Jurkat, Clone E6-1 (cell line): ENCODE results near the gene KRTAP10-6.
A peak's percentile ranks its signal among the peaks of the same experiment; 100 is the strongest.
"Not testable (repeated sequence)": the region's sequence is repeated elsewhere in the genome, so short reads cannot be mapped to it uniquely, and the experiment has no call there.

Experiments used
- DNase-seq: peaks from one replicate; pipeline ENCODE4 v3.0.0-alpha.2; 2011; ENCODE audit warnings: low read depth, low spot score
- H3K4me3 ChIP-seq: 2 replicates; pipeline ENCODE4 v1.5.1; 2011; ENCODE audit warnings: mild to moderate bottlenecking, low read length, control low read depth, moderate library complexity

The KRTAP10-6 gene

DNA sequence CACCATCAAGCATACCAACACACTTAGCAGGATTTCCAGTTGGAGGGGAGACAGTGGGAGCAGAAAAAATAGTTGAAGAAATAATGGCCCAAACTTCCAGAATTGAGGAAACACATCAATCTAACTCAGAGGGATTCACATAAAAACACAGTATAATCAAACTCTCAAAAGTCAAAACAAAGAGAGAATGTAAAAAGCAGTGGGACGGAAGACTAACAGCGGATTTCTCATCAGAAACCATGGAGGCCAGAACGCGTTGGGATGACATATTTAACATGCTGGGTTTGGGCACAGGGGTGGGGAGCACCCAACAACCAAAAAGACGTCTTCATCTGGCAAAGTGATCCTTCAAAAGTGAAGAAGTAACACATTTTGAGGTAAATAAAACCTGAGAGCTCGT, 27.6 kb upstream of the KRTAP10-6 start:
- no peak overlapping the region for H3K4me3 ChIP-seq
- no peak for DNase-seq

DNA sequence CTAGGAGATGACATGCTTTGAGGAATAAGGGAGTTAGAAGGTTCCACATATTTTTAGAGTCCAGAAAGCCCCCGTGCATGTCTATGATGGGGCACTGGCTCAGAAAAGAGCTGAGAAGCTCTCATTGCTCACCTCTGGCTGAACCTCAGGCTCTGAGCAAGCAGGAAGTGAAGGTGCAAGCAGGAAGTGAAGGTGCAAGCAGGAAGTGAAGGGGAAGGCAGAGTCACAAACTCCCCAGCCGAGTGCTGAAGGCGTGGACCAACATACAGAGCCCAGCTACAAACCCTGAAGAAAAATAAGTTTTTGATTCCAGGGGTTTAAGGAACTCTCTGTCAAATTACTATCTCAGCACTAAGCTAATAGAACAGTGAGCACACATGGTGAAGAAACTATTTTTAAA, 26.6 kb upstream of the KRTAP10-6 start:
- DNase-seq, result peak; percentile 25
- no peak overlapping the region for H3K4me3 ChIP-seq

DNA sequence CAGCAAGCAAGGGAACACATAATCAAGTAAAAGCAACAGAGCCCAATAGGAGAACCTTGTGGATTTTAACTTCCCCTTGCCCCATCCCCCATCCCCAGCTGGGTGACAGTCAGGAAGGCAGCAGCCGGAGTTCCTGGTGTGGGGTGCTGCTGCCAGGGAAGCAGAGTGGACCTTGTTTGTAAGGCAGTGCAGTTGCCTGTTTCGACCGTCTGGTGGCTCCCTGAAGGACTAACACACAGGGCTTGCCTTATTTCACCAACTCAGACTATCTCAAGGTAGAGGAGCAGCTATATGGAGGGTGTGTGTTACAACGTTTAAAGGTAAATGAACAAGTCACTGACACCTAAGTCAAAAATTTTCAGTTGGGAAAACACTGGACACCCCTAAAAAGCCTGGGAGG, 26.2 kb upstream of the KRTAP10-6 start:
- H3K4me3 ChIP-seq, result no peak overlapping the region
- no peak for DNase-seq

DNA sequence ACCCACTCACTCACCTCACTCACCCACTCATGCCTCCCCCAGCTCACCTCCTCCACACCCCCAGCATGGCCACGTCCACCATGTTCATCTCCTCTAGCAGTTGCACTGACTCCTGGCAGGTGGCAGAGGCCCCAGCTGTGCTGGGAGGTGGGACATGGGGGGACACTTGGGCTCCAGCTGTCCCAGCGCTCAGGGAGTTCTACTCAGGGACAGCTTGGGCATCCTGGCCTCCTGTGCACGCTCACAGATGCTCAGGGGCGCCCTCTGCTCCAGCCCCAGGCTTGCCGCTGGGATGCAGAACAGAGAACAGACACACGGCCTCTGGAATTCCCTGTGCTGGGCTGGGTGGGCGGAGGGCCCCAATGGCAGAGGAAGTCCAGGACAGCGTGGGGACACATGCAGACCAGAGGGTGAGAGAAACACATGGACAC, 24.8 kb upstream of the KRTAP10-6 start:
- no peak overlapping the region for H3K4me3 ChIP-seq
- no peak for DNase-seq

DNA sequence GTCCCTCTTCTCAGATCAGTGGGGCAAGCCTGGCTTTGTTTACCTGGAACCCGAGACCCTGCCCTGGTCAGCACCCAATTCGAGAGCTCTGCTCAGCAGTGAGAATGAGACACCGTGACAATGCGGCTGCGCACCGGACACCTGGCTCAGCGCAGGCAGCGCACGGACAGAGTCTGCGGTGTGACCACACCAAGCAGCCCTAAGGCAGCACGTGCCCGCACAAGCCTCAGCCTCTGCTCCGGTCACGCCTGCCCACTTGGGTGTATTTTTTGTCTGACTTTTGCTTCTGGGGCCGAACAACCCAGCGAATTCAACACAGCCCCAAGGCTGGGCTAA, 24.3 kb upstream of the KRTAP10-6 start:
- no peak for DNase-seq
- no peak overlapping the region for H3K4me3 ChIP-seq

DNA sequence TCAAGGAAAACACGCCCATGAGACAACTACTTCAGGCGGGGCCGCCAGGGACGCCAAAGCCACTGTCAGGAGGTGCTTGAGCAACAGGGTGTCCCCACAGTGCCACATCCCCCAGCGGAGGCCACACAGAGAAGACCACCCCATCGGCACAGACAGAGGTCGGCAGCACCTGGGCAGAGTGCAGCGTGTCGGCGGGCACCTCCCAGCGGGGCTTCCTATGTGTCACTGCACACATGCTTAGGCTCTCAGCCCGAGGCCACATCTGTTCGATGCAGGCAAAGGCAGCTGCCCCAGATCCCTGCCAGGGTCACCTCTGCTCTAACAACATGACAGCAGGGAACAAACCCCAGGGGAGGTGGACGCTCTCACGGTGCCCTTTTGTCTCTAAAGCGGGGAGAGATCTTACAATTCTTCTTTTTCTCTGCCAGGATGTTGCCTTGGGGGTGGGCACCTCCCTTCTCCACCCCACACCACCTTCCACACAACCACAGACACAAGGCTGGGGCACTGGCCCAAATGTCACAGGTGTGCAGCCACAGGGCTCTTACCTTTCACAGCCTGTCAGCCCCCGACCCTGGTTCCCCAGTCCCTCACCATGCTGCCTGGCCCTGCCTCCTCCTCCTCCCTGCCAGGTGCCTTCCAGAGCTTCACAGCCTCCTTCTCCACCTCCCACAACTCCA, 23.7 kb upstream of the KRTAP10-6 start:
- no peak overlapping the region for H3K4me3 ChIP-seq
- DNase-seq, result no peak

DNA sequence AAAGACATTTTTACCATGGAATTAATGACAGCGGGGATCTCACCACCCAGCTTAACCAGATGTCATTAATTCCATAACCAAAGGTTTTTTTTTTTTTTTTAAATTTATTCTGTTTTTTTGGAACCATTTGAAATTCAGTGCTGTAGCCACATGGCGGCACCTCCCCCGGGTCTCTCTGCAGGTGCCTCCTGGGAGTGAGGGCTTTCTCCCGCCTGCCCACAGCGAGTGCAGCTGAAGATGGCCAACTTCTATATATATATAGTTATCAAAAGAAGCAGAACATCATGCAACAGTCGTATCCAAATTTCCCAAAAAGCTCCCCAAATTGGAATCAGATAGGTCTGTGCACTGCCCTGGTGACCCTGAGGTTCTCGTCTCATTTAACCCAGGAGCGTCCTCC, 23.2 kb upstream of the KRTAP10-6 start:
- no peak overlapping the region for H3K4me3 ChIP-seq
- DNase-seq, result no peak

DNA sequence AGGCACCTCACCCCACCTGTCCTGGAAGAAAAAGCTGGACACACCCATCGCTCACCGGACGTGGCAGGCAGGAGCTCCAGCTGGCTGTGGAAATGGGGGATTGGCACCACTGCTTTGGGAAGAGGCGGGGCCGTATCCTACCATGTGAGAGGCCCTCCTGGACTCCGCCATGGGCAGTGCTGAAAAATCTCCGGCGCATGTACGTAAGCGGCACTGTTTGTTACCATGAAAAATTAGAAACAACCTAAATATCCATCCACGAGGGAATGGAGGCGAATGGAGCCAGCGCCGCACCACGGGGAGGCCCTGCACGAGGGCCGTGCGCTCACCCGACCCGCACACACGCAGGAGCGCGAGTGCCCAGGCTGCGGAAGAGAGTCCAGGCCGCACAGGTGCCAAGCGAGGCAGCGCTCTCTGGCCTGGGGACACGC, 22.7 kb upstream of the KRTAP10-6 start:
- DNase-seq, result no peak
- no peak overlapping the region for H3K4me3 ChIP-seq

DNA sequence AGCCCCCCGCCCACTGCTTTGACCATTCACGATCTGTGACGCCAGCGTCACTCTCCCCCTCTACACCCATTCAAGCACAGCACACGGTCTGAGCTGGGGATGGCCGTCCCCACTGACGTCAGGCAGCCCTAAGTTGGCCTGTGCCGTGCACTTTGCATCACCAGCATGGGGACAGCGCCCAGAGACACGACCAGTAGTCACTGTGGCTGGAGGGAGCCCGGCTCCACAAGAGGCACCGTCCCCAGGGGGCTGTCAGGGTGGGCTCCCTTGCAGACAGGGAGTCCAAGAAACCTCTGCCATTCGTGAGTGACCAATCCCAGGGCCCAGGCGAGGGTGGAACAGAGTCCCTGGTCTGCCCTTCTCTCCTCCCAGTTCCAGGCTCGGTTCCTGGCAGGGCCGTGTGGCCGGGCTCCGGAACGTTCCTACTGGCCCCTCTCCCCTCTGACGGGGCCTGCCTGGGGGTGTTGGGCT, 21.9 kb upstream of the KRTAP10-6 start:
- H3K4me3 ChIP-seq, result no peak overlapping the region
- no peak for DNase-seq

DNA sequence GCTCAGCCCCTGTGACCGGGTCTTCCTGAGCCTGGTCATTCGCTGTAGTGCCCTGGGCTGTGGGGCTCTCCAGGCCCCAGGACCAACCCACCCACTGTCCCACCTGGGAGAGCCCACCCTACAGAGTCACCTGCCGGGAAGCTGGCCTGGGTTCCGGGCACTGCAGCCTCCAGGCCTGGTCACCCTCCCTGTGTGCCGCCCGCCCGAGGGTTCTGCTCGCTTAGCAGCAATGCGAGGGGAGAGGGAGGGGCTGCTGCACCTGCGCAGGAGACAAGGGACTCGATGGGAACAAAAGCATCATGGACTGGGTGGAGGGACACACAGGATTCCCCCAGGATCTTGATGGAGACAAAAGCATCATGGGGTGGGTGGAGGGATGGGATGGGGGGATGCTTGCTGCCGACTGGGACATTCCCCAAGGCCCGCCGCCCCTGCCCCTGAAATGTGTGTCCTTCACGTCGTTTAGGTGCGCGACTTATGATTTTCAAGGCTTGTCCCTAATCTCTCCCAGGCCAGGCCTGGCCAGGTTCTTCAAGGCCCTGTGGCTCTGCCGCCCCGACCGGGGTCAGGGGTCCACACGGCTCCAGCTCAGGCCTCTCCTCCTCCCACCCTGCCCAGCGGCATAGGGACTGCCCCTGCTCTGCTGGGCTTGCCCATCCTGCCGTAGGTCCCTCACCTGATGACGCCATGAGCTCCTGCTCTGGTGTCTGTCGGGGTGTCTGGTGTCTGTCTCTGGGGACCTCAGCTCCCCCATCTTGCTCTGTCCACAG, 21.3 kb upstream of the KRTAP10-6 start:
- DNase-seq, result no peak
- no peak overlapping the region for H3K4me3 ChIP-seq

DNA sequence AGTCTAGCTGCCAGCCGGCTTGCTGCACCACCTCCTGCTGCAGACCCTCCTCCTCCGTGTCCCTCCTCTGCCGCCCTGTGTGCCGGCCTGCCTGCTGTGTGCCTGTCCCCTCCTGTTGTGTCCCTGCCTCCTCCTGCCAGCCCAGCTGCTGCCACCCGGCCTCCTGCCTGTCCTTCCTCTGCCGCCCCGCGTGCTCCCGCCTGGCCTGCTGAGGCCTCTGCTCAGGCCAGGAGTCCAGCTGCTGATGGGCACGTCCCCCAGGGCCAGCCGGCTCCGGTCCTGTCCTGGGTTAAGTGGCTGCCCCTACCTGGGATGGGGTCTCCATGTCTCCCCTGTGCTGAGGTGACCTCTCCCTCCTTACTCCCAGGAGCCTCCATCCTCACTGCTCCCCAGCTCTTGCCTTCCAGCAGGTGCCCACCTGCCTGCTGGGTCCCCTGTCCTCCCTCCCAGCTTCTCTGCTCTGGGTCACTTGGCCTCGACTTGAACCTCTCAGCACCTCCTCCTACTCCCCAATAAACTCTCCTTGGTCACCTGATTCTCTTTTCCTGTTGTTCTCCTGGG, 20.4 kb upstream of the KRTAP10-6 start:
- no peak for DNase-seq

DNA sequence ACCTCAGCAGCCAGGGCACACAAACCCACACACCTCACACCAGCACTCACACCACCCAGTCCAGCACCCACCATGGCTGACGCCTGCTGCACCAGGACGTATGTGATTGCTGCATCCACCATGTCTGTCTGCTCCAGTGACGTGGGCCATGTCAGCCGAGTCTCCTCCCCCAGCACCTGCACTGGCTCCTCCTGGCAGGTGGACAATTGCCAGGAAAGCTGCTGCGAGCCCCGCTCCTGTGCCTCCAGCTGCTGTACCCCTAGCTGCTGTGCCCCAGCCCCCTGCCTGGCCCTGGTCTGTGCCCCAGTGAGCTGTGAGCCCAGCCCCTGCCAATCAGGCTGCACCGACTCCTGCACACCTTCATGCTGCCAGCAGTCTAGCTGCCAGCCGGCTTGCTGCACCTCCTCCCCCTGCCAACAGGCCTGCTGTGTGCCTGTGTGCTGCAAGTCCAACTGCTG, 19.8 kb upstream of the KRTAP10-6 start, which contains the start of gene KRTAP10-8:
KRTAP10-8 (plus strand) TSS at position 51 of the 458 bp plus-strand sequence; CDS start at position 73, 22 bp downstream.
- no peak for DNase-seq
- H3K4me3 ChIP-seq, result no peak within 1 kb of the TSS

More for the DNA sequence above, 20.4 kb upstream of the KRTAP10-6 start:
- H3K4me3 ChIP-seq, result no peak overlapping the region

DNA sequence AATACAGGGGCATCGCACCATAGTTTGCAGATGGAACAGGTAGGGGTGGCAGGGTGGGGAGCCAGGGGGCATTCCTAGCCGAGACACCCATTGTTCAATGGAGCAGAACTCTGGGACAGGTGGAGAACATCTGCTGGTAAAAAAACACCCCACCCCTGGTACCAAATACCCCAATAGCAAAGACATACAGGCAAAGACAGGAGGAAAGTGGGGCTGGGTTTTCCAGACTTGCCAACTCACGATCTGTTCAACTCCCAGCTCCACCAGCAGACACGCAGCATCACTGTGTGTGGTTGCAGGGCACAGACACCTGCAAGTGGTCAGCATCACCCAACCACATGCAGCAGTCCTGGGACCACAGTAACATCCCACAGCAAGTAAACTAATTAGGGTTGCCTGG, 19.2 kb upstream of the KRTAP10-6 start:
- no peak for DNase-seq
- H3K4me3 ChIP-seq, result no peak overlapping the region

DNA sequence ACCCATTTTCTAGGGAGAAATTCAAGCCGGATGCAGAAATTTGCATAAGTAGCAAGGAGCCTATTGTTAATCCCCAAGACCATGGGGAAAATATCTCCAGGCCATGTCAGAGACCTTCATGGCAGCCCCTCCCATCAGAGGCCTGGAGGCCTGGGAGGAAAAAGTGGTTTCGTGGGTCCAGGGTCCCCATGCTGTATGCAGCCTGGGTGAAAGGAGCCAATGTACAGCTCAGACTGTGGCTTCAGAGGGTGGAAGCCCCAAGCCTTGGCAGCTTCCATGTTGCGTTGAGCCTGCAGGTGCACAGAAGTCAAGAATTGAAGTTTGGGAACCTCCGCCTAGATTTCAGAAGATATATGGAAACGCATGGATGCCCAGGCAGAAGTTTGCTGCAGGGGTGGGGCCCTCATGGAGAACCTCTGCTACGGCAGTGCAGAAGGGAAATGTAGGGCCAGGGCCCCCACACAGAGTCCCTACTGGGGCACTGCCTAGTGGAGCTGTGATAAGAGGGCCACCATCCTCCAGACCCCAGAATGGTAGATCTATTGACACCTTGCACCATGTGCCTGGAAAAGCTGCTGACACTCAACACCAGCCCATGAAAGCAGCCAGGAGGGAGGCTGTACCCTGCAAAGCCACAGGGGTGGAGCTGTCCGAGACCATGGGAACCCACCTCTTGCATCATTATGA, 18.0 kb upstream of the KRTAP10-6 start:
- H3K4me3 ChIP-seq, DNase-seq: not testable (repeated sequence)

DNA sequence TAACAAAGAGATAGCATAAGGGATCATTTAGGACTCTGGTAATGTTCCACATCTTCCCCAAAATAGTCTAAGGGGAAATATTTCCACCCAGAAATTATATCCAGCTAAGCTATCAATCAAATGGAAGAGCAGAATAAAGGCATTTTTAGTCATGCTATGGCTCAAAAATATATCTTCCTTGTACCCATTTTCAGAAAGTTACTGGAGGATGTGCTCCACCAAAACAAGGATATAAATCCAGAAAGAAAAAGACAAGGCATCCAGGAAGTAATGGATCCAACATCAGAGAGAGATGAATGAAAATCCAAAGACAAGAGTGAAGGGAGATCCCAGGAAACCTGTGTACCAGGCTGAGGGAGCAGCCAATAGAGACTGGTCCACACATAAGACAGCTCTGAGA, 16.9 kb upstream of the KRTAP10-6 start:
- H3K4me3 ChIP-seq, result no peak overlapping the region
- DNase-seq, result no peak

DNA sequence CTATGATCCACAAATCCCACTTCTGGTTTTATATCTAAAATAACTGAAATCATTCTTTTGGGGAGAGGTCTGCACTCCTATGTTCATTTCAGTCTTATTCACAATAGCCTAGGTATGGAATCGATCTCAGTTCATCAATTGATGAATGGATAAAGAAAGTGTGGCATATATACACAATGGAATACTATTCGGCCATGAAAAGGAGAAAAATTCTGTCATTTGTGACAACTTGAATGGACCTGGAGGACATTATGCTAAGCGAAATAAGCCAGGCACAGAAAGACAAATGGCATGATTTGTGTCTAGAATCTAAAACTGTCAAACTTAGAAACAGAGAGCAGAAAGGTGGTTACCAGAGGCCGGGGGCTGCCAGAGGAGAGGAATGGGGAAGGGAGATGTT, 14.2 kb upstream of the KRTAP10-6 start:
- H3K4me3 ChIP-seq, result no peak overlapping the region
- DNase-seq, result no peak

DNA sequence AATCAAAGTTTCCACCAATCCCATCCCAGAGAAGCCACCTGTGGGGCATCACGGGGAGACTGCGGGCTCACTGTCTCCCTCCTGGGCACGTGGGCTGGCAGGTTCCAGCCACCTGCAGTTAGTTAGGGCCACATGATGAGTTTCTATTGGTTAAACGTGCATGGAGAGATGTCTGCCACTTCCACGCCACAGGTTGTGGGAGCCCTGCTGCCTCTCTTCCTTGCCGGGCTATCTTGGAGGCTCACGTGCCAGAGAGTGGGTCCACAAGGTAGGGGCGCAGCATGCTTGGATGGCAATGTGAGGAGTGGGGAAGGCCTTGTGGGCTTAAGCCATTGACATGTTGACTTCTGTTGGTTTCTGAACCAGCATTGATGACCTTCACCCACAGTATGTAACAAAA, 11.6 kb upstream of the KRTAP10-6 start:
- H3K4me3 ChIP-seq, result no peak overlapping the region
- no peak for DNase-seq

DNA sequence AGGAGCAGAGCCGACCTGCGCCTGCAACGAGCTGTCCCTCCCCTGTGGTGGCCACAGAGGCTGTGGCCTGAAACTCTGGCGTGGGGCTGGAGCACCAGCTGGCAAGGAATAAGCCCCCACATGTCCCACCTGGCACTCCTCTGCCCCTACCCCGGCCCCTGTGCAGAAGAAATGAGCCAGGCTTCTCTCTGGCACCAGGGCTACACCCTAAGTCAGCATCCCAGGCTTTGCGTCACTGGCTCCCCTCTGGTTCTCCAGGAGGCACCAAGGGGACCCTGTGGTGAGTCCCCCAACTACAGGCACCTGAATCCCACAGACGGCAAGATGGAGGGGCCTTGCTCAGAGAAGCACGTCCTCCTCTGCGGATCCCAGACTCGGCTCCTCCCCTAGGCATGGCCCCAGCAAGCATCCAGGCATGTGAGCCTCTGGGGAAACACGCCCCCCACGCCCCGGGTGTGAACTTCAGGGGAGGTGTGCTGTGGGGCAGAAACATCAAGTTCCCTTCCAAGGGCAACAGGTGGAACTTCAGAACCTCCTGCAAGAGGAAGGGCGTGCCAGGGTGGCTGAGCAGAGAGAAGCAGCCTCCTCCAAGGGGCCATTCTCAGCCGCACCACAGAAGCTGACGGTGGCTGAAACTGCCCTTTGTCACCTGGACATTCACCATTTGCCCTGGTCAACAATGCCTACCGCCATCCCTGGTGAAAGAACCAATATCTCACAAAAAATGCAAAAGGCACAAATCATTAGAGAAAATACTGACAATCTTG, 11.0 kb upstream of the KRTAP10-6 start:
- no peak overlapping the region for H3K4me3 ChIP-seq
- no peak for DNase-seq

DNA sequence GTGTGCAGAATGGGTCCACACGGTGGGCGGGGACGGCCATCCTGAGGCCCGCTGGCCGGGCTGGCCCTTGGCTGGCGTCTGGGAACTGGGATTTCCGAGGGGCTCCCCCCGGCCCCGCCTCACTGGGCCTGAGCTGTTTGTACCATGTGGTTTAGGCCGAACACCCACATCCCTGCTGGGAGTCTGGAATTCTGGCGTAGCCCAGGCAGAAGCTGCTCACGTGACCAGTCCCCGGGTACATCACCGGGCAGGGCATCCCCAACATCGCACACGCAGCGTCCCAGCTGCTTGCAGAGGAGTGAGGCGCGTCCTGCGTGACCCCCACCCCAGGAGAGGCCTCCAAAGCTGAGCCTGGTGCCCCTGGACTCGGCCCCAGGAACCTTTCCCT, 10.2 kb upstream of the KRTAP10-6 start:
- H3K4me3 ChIP-seq, result no peak overlapping the region
- DNase-seq, result no peak
